CD4-positive, alpha-beta T cell treated with Interleukin-4 for 4 hours (primary cell): Measurements from ENCODE around the gene HOXA5.

ENCODE experiments used
- DNase-seq: peaks from one replicate; pipeline ENCODE4 v3.0.0-alpha.2; 2020

Gene HOXA5

DNA sequence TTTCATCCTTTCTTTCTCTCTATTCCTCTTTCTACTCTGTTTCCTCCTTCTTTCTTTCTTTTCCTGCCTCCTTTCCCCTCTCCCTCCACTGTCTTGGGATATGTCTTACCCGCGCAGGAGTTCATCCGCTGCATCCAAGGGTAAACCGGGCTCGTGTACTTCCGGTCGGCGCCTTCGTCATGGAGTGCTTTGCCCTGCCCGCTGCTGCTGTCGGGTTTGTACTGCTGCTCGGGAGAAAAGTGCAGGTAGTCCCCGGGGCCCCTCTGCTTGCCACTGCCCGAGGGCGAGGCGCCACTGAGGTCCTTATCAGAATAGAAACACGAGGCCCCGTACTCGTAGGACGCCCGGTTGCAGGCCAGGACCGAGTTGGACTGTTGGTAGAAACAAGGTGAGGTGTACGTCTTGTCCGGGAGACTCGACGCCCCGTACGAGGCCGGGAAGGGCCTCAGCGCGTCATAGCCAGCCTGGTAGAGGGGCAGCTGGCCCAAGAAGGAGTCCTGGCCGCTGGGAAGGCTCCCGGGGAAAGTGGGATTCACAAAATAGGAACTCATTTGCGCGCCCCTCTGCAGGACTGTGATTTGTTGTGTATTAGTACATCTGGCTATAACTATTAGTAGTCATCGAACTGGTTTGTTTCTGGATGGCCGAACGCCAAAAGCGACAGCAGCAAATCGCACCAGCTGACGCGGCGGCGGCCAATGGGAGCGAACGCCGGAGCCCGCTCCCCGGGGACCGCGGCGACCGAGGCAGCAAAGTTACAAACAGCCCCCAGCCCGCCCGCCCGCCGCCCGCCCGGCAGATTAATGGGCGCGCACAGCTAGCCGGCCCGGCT lies 3.9 kb upstream of the HOXA5 start, which contains the start of gene HOXA6:
TSS of gene HOXA6 (minus strand) at position 576 of the 832 bp plus-strand sequence. CDS start at position 551, 25 bp downstream.
- no peak for DNase-seq

DNA sequence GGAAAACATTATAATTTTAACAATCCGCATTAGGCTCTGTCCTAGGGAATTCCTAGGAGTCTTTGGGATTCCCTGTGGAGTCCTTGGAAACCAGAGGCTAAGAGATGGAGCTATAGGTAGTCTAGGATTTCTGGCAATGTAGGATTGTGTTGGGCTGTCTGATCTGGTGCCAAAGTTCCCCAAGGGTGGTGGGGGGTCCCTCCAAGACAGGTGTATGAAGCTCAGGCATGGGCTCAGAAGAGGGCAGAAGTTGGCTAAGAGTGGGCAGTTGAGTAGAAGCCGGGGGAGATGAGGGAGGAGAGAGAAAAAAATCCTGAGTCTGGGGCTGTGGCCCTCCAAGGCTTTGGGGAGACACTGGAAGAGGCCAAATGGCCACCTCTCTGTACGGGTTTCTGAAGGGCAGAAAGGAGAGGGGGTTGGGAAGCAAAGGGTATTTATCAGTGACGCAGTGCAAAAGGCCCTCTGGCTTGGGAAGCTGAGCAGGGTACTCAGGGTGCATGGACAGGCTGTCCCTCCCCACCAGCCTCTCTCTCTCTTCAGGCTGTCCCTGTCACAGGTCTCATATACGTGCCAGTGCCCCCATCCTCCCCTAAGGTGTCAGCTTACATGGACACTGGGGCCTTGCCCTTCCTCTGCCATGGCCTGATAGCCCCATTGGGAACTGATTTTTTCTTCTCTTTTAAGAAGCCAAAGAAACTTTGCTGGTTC lies 3.2 kb upstream of the HOXA5 start:
- no peak for DNase-seq

DNA sequence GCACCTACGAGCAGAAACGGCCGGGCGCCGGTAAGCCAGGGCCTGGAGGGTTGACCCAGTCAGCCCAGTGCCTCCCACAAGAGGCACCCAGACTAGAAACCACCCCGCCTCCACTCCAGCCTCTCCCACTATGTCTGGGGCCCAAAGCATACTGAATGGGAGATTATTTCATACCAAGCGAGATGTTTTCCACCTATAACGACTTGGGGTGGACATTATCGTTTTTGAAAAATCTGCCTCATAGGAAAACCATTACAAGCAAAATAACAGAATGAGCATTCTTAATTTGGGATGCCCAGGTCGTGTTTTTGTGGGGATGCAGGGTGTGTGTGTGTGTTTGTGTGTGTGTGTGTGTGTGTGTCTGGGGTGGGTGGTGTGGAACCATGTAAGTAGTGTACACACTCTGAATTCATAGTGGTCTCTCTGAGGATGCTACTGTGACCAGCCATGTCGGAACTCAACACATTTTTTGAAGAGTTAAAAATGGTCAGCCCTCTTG lies 2.5 kb upstream of the HOXA5 start:
- DNase-seq: no peak

DNA sequence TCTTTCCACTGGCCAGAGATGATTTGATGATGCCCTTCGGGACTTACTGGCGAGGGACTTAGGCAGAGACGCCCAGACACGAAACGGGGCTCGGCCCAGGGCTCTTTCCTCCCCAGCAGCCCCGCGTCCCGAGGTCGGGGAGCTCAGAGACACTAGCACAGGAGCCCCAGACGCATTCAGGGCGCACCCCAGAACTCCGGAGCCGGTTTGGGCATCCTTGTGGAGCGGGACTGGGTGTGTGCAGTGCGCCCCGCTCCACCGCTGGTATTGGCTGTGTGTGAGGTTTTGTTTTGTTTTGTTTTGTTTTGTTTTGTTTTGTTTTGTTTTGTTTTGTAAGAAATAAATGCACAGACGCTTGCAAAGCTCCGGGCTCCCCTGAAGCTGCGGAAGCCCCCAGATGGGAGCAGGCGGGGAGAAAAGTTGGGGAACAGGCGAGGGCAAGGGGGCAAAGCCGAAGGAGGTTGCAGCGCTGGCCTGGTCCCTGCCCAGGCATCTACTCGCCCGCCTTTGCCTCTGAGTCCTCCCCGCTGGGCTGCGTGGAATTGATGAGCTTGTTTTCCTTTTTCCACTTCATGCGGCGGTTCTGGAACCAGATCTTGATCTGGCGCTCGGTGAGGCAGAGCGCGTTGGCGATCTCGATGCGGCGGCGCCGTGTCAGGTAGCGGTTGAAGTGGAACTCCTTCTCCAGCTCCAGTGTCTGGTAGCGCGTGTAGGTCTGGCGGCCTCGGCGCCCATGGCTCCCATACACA lies 1.9 kb upstream of the HOXA5 start:
- DNase-seq: no peak

DNA sequence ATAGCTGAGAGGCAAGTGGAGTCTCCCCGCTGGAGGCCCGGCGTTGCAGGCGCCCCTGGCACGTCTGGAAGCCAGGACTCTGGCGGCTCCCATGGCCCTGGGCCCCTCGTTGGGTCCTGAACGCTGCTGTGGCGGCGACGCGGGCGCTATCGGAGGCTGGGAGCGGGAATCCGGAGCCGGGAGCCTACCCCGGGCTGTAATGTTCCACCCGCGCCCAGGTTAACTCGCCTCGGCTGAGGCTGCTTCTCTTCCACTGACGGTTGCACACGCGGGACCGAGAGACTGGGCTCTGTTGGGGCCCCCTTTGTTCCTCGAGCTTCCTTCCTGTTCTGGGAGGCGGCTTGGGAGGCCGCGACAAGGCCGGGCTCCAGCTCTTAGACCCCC lies 1.3 kb upstream of the HOXA5 start:
- no peak for DNase-seq

DNA sequence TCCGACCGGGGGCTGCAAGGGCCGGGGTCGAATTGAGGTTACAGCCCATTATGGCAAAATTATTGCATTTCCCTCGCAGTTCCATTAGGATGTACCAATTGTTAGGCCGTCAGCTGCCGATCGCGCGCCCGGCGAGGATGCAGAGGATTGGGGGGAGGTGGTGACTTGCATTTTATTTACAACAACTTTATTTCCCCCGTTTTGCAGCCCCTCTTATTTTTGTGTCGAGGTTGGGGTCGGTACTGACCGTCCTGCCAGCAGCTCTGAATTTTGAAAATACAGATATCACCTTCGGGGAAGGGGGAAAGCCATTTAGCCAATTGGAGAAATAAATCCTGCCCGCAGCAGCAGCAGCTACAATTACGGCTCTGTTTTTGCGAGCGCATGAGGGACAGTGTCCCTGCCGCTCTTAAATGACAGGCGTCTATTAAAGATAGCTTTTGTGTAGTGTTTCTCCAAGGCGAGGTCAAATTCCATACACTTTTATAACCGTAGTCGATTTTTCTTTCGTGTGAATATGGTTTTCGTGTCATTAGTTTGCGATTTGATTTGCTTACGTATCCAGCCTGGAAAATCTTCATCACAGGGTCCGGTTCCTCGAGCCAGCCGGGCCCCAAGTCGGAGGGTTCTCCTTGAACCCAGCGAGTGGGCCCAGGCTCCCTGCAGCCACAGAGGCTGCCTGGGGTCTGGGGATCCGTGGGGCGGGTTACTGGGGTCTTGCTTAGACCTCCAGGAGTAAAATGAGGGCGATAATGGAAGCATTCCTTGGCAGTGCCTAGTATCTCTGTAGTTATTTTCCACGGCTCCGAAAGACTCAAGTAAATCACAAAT lies 684 bp upstream of the HOXA5 start:
- no peak for DNase-seq

DNA sequence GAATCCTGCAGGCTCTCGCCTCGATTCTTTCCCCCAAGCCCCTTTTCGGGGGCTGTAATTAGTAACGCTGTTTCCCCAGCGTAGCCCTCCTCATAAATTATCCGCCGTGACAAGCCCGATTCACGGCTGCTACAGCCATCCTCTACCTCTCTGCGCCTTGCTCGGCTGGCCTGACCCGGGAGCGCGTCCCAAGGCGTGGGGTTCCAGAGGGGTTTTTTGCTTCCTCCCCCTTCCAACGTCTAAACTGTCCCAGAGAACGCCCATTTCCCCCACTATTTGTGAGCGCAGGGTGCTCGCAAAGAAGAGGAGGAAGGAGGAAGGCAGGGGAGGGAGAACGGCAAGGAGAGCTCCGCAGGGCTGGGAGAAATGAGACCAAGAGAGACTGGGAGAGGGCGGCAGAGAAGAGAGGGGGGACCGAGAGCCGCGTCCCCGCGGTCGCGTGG lies 880 bp downstream of the HOXA5 start:
- no peak for DNase-seq

DNA sequence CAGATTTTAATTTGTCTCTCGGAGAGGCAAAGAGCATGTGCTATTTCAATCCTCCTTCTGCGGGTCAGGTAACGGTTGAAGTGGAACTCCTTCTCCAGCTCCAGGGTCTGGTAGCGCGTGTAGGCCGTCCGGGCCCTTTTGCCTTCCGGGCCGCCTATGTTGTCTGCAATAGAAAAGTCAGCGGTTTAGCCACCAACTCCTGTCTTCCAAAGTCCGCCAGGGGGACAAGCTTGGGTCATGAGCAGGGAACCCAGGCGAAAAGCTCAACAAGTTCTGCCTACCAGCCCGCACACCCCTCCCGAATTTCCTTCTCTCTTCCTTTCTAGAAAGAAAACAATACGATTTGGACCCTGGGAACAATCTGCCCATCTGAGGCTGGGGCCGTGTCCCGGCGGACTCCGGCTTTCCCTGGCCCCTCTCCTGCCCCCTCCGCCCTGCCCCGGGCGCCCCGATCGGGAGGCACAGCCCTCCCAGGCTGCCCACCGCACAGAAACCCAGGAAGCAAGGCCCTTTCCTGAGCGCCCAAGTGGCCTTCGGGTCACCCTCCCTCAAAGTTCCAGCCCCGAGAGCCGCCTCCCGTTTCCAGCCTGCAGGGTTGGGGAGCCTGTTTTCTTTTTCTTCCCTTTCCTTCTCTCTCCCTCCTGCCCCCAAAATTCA lies 1.4 kb downstream of the HOXA5 start:
- DNase-seq: no peak

DNA sequence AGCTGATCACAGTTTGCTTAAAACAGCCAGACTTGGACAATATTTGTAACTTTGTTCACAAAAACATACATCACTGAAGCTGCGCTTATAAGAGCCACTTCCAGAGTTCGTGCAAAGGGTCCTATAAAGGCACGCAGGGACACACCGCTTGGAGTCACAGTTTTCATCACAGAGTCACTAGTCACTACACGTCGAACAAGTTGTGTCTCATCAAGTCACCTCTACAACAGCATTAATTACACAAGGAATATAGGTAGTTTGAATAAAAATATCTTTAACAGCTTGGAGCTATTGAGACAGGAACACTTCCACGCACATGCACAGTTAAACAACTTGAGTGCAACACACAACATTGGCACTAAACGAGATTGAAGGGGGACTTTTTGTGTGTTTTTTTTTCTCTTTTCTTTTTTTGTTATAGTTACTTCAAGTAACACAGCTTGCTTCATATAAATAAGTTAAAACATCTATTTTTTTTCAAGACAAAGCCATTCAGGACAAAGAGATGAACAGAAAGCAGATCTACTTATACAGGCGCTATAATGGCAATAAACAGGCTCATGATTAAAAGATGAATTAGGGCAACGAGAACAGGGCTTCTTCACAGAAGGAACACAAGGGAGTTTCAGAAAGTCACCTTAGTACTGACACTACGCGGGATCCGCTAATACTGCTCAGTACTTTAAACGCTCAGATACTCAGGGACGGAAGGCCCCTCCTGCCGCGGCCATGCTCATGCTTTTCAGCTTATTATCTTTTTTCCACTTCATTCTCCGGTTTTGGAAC lies 2.2 kb downstream of the HOXA5 start:
- no peak for DNase-seq

DNA sequence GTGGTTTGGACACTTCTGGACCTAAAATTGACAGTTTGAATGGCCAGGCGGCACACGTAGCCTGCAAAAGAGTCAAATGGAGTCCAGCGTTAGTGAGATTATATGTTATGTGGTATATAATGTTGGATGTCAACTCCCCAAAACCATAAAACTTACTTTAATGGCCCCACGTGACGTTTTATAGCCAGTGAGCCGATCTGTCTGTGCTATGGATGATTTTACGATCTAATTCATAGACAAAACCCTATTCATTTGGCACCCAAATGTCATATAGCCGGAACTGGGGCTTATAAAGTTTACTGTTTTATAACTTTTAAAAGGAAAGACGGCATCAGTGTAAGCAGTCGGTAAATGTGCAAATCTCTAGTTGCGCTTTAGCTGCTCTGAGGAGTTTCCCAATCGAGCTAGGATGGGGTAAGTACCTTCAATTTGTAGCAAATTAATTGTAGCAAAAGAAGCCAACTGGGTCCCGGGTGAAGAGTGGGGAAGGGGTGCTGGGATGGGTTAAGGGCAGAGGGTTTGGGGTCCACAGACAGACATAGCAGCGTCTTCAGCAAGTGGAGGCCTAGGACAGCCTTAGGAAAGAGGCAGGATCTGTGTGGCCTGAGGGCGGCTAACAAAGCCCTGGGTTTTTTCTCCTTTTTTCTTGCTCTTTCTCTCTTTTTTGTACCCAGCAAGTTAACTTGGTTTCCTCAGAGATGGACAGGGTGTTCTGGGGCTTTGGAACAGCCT lies 3.2 kb downstream of the HOXA5 start:
- DNase-seq: no peak

DNA sequence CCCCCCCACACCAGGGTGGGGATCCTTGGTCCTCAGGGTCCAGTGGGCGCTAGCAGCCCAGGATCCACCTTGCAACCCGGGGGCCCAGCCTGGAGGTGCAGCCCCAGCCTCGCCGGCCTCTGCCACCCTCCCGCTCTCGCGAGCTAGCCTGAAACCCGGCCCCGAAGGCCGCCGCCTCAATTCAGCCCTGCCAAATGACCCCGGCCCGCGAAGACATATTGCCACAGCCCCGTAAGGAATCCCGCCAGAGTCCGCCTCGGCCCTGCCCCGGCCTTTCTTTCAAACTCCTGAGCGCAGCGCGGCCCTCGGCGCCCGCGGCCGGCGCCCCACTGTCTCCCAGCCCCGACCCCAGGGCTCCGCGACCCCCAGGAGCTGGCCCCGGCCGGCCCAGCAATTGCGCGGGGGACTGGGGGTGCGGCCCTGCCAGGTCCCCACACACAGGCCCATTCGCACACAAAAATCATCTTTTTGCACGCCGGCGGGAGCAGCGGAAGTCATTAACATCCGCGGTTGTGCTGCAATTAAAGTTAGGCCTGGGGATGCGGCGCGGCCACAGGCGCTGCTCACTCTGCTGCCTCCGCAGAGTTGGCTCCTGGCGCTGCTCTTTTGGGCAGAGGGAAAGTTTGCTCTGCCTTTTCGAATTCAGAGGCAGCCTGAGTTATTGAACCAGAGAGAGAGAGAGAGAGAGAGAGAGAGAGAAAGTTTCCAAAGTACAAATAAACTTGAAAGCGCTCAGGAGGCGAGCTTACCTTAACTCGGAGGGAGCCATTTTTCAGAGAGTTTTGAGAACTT lies 4.0 kb downstream of the HOXA5 start:
- DNase-seq: no peak

DNA sequence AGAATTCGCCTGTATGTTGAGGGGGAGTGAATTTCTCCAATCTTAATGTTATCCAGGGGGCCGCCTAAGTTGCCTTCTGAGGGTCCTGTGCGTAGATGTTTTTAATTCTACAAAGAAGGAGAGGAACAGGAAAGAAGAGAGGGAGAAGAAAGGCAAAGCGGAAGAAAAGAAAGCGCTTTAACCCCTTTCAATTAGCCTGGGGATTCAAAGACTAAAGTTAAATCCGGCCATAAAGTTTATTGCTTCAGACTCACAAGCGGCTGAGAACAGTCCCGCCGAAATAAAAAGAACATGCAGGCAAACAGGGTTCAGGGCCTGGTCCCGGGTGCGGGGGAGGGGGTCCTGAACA lies 4.5 kb downstream of the HOXA5 start:
- DNase-seq: no peak

DNA sequence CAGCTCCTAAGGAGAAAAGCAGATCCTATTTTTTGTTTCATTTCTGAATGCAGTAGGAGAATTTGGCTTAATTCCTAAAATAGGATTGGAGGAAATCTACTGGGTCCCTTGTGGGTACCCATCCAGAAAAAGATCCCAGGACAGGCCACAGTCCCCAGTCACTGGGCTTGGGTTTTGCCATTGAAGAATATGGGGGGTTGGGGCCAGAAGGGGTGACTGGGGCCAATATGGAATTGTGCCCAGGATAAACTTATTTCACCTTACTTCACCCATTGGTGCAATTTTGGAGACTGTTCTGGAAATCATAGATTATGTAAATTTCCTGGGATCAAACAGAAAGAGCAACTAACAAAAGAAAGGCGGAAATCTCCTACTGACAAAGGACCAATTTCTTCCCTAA lies 5.0 kb downstream of the HOXA5 start:
- DNase-seq: no peak

DNA sequence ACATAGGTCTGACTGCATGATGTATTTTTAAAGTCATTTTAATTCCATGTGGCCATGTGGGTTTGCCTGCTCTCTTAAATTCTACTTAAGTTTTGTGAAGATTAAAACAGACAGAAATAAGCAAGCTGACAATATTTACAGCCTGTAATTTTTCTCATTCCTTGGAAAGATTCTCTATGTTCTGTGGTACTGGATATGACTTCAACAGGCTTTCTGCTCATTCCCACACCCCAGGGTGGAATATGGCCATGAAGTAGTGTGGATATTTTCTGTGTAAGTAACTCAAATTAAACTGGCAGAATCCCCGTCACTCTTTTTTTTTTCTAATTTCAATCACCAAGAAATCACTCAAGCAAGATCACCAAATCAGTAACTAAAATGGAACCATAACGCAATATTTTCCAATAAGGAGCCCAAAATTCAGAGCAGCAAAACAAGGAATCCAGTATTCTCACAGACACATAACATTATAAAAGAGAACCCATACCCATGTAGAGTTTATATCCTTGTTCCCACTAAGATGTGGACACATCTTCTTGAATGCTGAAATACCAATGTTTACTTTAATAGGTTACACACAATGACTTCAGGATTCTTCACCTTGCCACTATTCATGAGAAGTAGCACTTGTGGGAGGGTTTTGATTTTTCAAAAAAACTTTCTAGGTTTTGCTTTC lies 5.7 kb downstream of the HOXA5 start:
- DNase-seq: no peak

DNA sequence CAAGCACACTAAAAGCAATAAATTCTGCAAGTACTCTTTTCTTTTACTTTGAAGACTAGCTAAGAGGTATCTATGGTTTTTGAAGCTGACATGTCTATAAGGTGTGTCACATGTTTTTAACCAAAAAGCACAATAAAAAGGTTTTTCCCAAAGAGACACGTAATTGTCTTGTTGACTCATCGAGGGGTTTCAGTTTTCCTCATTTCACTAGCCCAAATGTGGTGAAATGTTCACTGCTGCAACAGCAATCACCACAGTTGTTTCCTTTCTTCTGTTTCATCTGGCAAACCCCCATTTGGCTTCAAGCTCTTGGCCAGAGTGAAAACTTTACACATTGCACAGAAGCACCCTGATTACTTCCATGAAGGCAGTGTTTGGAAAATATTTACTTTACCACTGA lies 9.1 kb downstream of the HOXA5 start:
- no peak for DNase-seq

DNA sequence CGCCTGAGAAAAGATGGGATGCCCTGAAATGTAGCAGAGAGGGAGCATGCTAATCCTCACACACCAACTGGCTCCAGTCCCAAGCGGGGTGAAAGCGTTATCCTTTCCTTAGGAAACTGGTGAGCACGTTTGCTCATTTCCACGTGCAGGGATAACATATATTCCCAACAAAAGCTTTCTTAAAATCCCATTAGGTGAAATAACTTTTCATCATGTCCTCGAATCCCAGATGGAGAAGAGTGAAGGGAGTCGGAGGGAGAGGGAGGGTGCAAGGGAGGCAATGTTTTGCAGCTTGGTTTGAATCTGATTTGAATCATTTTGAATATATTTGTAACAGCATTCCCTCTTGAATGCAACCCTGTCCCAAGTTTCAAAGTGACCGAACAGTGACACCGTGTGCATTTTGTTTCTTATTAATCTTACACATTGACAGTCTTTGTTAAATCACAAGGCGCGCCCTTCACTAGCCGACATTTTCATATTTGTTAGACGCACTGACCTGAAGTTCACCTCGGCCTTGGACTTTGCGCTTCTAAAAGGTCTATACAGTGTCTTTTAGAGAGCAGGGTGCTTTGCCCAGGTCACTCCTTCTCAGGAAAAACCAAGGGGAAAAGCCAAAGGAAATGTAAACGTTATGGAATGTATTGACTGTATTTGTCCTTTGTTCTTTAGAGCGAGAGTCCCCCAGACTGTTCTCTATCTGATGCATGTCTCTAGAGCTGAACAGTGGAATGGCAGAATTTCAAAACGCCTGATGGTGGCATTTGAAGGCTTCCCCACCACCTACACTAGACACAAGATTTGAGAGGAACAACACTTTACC lies 9.9 kb downstream of the HOXA5 start:
- no peak for DNase-seq

DNA sequence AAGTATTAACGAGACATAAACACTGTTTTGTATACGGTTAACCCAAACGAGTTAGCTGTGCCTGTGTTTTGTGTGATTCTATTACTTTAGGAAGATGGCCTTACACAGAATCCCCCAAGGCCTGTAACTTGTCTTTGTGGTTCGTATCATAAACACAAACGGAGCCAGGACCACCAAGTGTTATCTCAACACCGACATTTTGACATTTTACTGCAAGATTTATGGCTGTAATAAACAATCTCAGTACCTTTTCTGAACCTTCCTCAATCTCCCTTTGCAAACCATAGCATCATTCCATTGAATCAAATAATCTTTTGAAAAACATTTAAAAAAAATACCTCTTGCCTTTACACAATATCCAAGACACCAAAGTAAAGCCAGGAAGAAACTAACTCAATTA lies 10.5 kb downstream of the HOXA5 start:
- no peak for DNase-seq

DNA sequence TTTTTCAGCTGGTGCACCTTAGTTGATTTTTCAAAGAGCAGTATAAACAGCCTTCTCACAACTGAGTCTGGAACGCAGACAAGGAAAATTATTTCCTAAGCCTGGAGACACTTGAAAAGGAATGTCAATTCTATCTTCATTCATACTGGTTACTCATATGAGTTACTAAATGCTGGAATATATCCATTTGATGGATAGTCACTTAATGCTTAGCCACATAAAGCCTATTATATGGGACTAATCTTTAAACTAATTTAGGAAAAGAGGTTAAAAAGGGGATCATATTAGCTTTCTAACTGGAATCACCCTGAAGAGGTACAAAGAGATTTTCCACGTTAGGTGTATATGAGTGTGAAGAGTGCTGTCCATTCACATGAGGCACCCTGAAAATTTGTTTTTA lies 11.3 kb downstream of the HOXA5 start:
- DNase-seq: no peak
